Osteoblast (primary cell): Measurements from ENCODE around the gene CDHR3. TPM values are rescaled to one million over a fixed set of nuclear protein-coding genes. Genes with fewer than 3 reads are reported as not detected.

Source experiments
- DNase-seq: peaks from one replicate; pipeline ENCODE4 v3.0.0; 2011; ENCODE audit warnings: low spot score, mixed read lengths; ENCODE audit not compliant: insufficient read length; ENCODE audit errors: missing footprints
- H2AFZ ChIP-seq: 2 replicates; pipeline ENCODE4 v1.6.0; 2011; ENCODE audit warnings: mild to moderate bottlenecking, low read length
- H3K27ac ChIP-seq: 2 replicates; pipeline ENCODE4 v1.5.1; 2011; ENCODE audit warnings: mild to moderate bottlenecking, low read depth, low read length, moderate library complexity
- H3K27me3 ChIP-seq: 2 replicates; pipeline ENCODE4 v1.6.0; 2012; ENCODE audit warnings: mild to moderate bottlenecking, control low read depth, inconsistent platforms, low read length, moderate library complexity; ENCODE audit not compliant: insufficient read depth
- H3K36me3 ChIP-seq: 2 replicates; pipeline ENCODE4 v1.5.1; 2011; ENCODE audit warnings: mild to moderate bottlenecking, low read length, control low read depth, moderate library complexity; ENCODE audit not compliant: insufficient read depth
- H3K4me1 ChIP-seq: 2 replicates; pipeline ENCODE4 v1.5.1; 2011; ENCODE audit warnings: mild to moderate bottlenecking, low read length, control low read depth, moderate library complexity; ENCODE audit not compliant: insufficient read depth
- H3K4me2 ChIP-seq: 2 replicates; pipeline ENCODE4 v1.6.0; 2011; ENCODE audit warnings: mild to moderate bottlenecking, low read length; ENCODE audit not compliant: insufficient read depth
- H3K4me3 ChIP-seq: fragments of 200-600 bp; sonication (generic); 3 replicates; pipeline ENCODE4 v1.5.1; 2012; ENCODE audit warnings: mild to moderate bottlenecking, low read length, inconsistent platforms; ENCODE audit not compliant: insufficient read depth
- H3K79me2 ChIP-seq: 2 replicates; pipeline ENCODE4 v1.6.0; 2012; ENCODE audit warnings: mild to moderate bottlenecking, low read length, control low read depth, inconsistent platforms; ENCODE audit not compliant: insufficient read depth
- H3K9me3 ChIP-seq: 2 replicates; pipeline ENCODE4 v1.5.1; 2011; ENCODE audit warnings: low read depth, low read length, control low read depth
- H4K20me1 ChIP-seq: 2 replicates; pipeline ENCODE4 v1.6.0; 2012; ENCODE audit warnings: mild to moderate bottlenecking, low read length, control low read depth; ENCODE audit not compliant: insufficient read depth
- CTCF ChIP-seq: IDR thresholded peaks from 2 replicates; pipeline ENCODE4 v1.5.1; 2011; ENCODE audit warnings: mild to moderate bottlenecking, low read depth, low read length, moderate library complexity; ENCODE audit errors: extremely low read depth
- total RNA-seq: library from RNA; depleted of rRNA; stranded (reverse); fragments of >200 nt; gene quantifications from 2 replicates; pipeline ENCODE4 v1.2.3, GENCODE V29; 2012

CDHR3 gene
- total RNA-seq, 1 donor: 8.3 TPM

GRCh38 chr7:105937411-105937810, 25.7 kb upstream of the CDHR3 start:
- Histone ChIP-seq H3K79me2 (no peaks in the 10 kb centered on the region), H3K27ac (no peak overlapping the region), H3K36me3 (no peaks in the 10 kb centered on the region), H3K4me2 (no peak overlapping the region), H4K20me1 (no peaks in the 10 kb centered on the region), H3K9me3 (no peaks in the 10 kb centered on the region), H3K4me1 (peaks cover 18% of the 10 kb centered on the region), H2AFZ (no peak overlapping the region), H3K4me3 (no peak overlapping the region), H3K27me3 (peaks cover 9% of the 10 kb centered on the region)
- DNase-seq: no peak
- no peak for TF ChIP-seq CTCF

- Histone ChIP-seq H3K4me1 (no peaks in the 10 kb centered on the region), H3K4me2 (no peak overlapping the region), H3K79me2 (no peaks in the 10 kb centered on the region), H4K20me1 (no peaks in the 10 kb centered on the region), H3K9me3 (no peaks in the 10 kb centered on the region), H3K36me3 (no peaks in the 10 kb centered on the region), H3K4me3 (no peak overlapping the region), H3K27me3 (peaks cover 9% of the 10 kb centered on the region), H2AFZ (no peak overlapping the region), H3K27ac (no peak overlapping the region)
- DNase-seq: no peak
- no peak for TF ChIP-seq CTCF
Observed at GRCh38 chr7:105940109-105940508, 23.0 kb upstream of the CDHR3 start.

GRCh38 chr7:105941596-105941995, 21.5 kb upstream of the CDHR3 start:
- Histone ChIP-seq H2AFZ (no peak overlapping the region), H3K4me3 (no peak overlapping the region), H3K79me2 (no peaks in the 10 kb centered on the region), H3K4me1 (no peaks in the 10 kb centered on the region), H3K27ac (no peak overlapping the region), H3K4me2 (no peak overlapping the region), H3K9me3 (no peaks in the 10 kb centered on the region), H3K27me3 (peaks cover 10% of the 10 kb centered on the region), H3K36me3 (no peaks in the 10 kb centered on the region), H4K20me1 (no peaks in the 10 kb centered on the region)
- no peak for DNase-seq
- TF ChIP-seq CTCF: no peak

GRCh38 chr7:105943486-105943885, 19.6 kb upstream of the CDHR3 start:
- Histone ChIP-seq H3K4me3 (no peak overlapping the region), H3K4me1 (no peaks in the 10 kb centered on the region), H3K9me3 (no peaks in the 10 kb centered on the region), H3K79me2 (no peaks in the 10 kb centered on the region), H4K20me1 (no peaks in the 10 kb centered on the region), H3K27ac (no peak overlapping the region), H3K36me3 (no peaks in the 10 kb centered on the region), H3K27me3 (peaks cover 19% of the 10 kb centered on the region), H2AFZ (no peak overlapping the region), H3K4me2 (no peak overlapping the region)
- no peak for TF ChIP-seq CTCF
- DNase-seq: no peak
